Esophagus squamous epithelium (tissue), 4 donors: ENCODE results near the gene CRADD.

Experiments used
- POLR2A ChIP-seq, 4 donors: fragments of 450-650 bp; IDR thresholded peaks; one replicate each; pipeline ENCODE4 v1.6.1; 2017; ENCODE audit warnings: antibody characterized with exemption in 4 of 4, mild to moderate bottlenecking in 4 of 4, moderate library complexity in 3 of 4
- TF ChIP-seq, protein P1 (sequence below), 6 experiments: fragments of 450-650 bp in 4 of 6; fragments of 200-600 bp in 2 of 6; sonication (generic) in 2 of 6; IDR thresholded peaks; one replicate each; pipeline ENCODE4 v1.5.1; 2016 to 2019; ENCODE audit warnings: antibody characterized with exemption in 6 of 6, mild to moderate bottlenecking in 4 of 6, moderate library complexity in 4 of 6

DNA sequence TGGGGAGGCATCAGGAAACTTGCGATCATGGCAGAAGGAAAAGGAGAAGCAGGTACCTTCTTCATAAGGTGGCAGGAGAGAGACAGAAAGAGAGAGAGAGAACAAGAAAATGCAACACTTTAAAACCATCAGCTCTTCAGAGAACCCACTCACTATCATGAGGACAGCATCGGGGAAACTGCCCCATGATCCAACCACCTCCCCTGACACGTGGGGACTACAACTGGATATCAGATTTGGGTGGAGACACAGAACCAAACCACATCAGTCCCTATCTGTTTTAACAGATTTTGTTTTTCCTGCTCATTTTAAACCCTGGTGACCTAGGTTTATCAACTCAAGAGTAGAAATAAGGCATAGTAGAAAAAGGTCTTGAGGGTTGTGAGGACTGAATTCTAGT lies 261.1 kb downstream of the CRADD start:
- no peak for TF ChIP-seq POLR2A (IDR thresholded peaks at IDR 0.05)
- TF ChIP-seq, protein P1, sequence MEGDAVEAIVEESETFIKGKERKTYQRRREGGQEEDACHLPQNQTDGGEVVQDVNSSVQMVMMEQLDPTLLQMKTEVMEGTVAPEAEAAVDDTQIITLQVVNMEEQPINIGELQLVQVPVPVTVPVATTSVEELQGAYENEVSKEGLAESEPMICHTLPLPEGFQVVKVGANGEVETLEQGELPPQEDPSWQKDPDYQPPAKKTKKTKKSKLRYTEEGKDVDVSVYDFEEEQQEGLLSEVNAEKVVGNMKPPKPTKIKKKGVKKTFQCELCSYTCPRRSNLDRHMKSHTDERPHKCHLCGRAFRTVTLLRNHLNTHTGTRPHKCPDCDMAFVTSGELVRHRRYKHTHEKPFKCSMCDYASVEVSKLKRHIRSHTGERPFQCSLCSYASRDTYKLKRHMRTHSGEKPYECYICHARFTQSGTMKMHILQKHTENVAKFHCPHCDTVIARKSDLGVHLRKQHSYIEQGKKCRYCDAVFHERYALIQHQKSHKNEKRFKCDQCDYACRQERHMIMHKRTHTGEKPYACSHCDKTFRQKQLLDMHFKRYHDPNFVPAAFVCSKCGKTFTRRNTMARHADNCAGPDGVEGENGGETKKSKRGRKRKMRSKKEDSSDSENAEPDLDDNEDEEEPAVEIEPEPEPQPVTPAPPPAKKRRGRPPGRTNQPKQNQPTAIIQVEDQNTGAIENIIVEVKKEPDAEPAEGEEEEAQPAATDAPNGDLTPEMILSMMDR (IDR thresholded peaks at IDR 0.05): no peak
